GM21576 (cell line): ENCODE measurements around the gene CATSPERE.
"Not testable (repeated sequence)": the region's sequence is repeated elsewhere in the genome, so short reads cannot be mapped to it uniquely, and the experiment has no call there.

Experiments used
- ATAC-seq: cut with Tn5 transposase; IDR thresholded peaks from one replicate; pipeline ENCODE4 v1.9.1; 2021; ENCODE audit warnings: mild to moderate bottlenecking, moderate library complexity; ENCODE audit not compliant: unreplicated experiment

Gene CATSPERE

GRCh38 chr1:244661569-244662312 lies 200.7 kb downstream of the CATSPERE start:
- not testable (repeated sequence) for ATAC-seq

GRCh38 chr1:244662599-244662998 lies 201.5 kb downstream of the CATSPERE start:
- no peak for ATAC-seq

GRCh38 chr1:244664353-244664752 lies 203.3 kb downstream of the CATSPERE start:
- ATAC-seq = no peak

GRCh38 chr1:244665771-244666217 lies 204.7 kb downstream of the CATSPERE start:
- ATAC-seq = peak; percentile 83

- ATAC-seq = not testable (repeated sequence)
Measured at GRCh38 chr1:244666672-244667418, 205.8 kb downstream of the CATSPERE start.

- no peak for ATAC-seq
Measured at GRCh38 chr1:244667797-244668196, 206.7 kb downstream of the CATSPERE start.

- no peak for ATAC-seq
Measured at GRCh38 chr1:244672946-244673682, 212.0 kb downstream of the CATSPERE start.

- ATAC-seq = no peak
Measured at GRCh38 chr1:244674446-244674845, 213.4 kb downstream of the CATSPERE start.

- ATAC-seq = no peak
Measured at GRCh38 chr1:244675167-244675566, 214.1 kb downstream of the CATSPERE start.

GRCh38 chr1:244678697-244679096 lies 217.6 kb downstream of the CATSPERE start:
- no peak for ATAC-seq

- no peak for ATAC-seq
Measured at GRCh38 chr1:244680667-244681066, 219.6 kb downstream of the CATSPERE start.

- ATAC-seq = not testable (repeated sequence)
Measured at GRCh38 chr1:244682087-244682486, 221.0 kb downstream of the CATSPERE start.
